GM18909 (cell line): ENCODE results near the gene SEMA7A.
"Not testable (repeated sequence)": the region's sequence is repeated elsewhere in the genome, so short reads cannot be mapped to it uniquely, and the experiment has no call there.

Experiments used
- ATAC-seq: cut with Tn5 transposase; IDR thresholded peaks from one replicate; pipeline ENCODE4 v1.9.1; 2021; ENCODE audit warnings: mild to moderate bottlenecking; ENCODE audit not compliant: unreplicated experiment, poor library complexity

SEMA7A gene

GRCh38 chr15:74376825-74377581 is 56.8 kb downstream of the SEMA7A start:
- ATAC-seq: no peak

GRCh38 chr15:74376226-74376625 is 57.5 kb downstream of the SEMA7A start:
- ATAC-seq: no peak

- no peak for ATAC-seq
Measured at GRCh38 chr15:74375303-74375693, 58.5 kb downstream of the SEMA7A start.

- ATAC-seq: peak; percentile 11
Measured at GRCh38 chr15:74374648-74375302, 59.0 kb downstream of the SEMA7A start.

DNA sequence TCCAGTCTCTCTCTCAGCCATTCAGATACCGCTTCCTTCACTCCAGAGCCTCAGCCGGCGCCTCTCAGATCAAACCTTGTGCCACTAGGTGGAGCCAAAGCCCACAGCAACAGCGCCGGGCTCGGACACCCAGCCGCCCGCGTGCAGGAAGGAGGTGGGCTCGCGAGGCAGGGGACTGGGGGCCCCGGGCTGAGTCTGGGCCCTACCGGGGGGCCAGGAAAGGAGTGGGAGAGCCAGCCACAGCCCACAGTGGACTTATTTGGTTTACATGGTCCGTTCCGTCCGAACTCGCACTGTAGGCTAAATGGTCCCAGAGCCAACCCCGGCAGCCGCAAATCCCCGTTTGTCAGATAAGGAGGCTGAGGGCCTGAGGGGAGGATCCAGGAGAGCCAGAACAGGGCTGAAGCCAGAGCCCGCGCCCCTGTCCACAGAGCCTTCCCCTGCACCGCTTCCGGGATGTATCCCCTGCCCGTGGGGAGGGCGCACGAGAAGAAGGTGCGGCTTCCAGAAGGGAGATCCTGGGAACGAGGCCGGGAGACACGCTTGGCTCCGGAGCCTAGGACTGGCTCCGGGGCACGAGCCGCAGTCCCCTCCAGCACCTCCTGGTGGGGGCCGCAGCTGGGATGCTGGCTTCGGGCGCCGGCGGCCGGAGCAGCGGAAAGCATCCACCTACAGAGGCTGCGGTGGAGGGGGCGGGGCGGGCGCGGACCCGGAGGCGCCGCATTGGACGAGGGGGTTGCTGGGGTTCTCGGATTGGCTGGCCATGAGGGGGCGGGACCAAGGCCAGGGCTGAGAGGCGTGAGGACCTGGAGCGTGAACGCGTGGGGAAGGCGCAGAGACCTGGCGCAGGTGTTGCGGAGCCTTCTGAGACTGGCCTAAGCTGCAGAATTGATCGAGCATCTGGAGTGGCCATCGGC is 59.8 kb downstream of the SEMA7A start:
- ATAC-seq: peak; percentile 84

GRCh38 chr15:74373056-74373650 is 60.6 kb downstream of the SEMA7A start:
- no peak for ATAC-seq

GRCh38 chr15:74370471-74370870 is 63.3 kb downstream of the SEMA7A start:
- ATAC-seq: no peak

- no peak for ATAC-seq
Measured at GRCh38 chr15:74369756-74370155, 64.0 kb downstream of the SEMA7A start.

GRCh38 chr15:74369084-74369745 is 64.5 kb downstream of the SEMA7A start:
- ATAC-seq: no peak

DNA sequence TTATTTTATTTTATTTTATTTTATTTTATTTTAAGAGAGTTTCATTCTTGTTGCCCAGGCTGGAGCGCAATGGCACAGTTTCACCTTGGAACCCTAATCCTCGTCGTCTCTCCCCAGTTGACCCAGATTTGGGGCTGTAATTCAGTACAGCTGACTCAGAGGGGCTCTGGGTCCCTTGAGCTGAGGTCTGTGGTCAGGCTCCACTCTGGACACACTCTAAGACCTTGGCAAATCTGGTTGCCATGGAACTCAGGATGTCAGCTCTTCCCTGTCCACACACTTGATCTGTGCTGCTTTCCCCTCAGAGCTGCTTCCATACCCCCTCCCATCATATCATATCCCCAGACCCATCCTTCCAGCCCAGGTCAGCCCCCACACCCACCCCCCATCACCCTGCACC is 65.6 kb downstream of the SEMA7A start:
- ATAC-seq: no peak

DNA sequence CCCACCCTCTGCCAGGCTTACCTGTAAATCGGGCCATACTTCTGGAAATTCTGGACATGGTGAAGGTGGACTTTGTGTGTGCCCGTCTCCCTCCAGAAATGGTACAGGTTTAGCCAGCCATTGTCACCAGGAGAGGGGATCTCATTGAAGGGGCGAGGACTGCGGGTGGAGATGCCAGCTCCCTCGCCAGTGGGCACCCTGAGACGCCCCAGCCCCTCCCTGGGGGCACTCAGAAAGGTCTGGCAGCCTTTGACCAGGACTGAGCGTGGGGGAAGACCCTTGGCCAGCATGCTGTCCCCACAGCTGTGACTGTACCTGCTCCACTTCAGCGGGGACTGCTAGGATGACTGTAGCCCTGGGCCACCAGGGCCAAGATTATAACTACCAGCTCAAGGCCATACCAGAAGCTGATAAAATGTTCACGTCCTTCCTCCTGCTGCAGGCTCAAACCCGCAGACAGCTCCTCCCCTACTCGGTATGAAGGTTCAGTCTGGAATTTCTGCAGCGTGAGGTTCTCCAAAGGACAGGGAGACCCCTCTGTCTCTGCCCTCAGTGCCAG is 66.4 kb downstream of the SEMA7A start, which contains the start of gene CYP11A1:
CYP11A1 (minus strand) TSS at position 351 of the 559 bp plus-strand sequence; CDS start at position 290, 61 bp downstream.
- no peak for ATAC-seq

DNA sequence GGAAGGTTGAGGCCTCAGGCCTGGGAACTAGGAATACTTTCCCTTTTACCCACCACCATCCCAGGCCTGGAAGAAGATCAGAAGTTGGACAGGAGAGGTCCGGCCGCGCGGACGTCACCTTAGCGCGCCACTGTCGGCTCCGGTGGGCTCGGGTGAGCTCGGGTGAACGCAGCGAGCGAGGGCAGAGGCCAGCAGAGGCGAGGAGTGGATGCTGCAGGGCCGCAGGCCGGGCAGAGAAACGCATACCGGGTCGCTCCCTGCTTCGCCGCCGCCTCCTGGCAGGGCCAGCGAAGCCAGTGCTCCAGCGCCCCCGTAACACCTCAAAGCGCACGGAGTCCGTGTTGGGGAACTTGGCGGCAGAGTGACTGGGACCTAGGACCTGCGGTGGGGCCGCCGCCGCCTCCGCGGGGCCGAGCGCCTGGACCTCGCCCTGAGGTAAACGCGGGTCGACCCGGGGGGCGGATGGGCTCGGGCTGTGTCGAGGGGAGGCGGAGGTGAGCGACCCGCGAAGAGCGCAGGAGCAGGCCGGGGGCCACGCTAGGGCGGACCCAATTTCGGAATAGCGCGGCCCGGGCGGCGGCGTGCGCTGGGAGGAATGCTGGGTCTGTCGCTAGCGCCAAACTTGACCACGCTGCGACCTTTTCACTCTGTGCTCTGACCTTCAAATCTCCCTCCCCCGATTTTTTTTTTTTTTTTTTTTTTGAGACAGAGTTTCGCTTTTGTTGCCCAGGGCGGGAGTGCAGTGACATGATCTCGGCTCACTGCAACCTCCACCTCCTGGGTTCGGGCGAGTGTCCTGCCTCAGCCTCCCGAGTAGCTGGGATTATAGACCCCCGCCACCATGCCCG is 67.9 kb downstream of the SEMA7A start:
- no peak for ATAC-seq

DNA sequence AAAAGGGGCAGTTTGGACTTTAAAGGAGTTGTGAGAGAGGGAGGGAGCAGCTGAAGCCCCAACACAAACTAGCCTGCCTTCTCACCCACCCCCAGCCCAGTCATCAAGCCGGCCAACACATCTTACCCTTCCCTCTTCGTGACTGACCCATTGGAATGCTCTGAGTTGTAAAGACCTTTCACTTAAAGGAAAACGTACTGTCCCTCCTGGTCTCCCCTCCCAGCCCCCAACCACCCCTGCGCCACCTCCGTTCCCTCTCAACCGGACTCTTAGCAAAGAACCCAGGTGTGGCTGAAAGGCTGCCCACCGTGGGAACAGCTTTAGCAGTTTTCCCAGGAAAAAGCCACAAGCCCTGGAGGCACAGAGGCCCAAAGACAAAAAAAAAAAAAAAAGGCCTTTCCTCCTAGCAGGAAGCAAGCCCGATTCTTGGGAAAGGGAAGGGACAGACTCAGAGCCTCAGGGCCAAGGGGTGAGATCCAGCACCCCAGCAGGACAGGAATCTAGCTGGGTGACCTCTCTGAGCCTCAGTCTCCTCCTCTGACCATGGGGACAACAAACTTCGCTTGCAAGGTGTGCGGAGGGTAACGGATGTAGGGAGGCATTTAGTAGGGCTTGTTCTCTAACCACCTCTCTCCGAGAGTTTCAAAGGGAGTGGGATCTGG is 68.7 kb downstream of the SEMA7A start:
- no peak for ATAC-seq

- ATAC-seq: no peak
Measured at GRCh38 chr15:74362482-74362881, 71.3 kb downstream of the SEMA7A start.

DNA sequence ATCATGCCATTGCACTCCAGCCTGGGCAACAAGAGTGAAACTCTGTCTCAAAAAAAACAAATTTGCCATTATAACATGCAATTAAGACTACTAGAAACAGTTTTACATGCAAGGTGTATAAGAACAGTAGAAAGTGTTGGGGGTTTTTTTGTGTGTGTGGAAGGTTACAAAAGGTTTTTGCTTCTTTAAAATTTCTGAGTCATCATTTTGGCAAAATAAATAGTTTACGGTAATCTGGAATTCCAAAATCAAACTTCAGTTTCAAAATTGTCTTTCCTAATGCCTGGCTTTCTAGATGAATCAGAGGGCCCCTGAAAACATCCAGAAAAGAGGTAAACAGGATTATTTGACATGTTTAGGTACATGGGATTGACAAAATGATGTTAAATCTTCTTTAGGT is 72.9 kb downstream of the SEMA7A start:
- ATAC-seq: not testable (repeated sequence)

GRCh38 chr15:74359376-74359775 is 74.4 kb downstream of the SEMA7A start:
- ATAC-seq: not testable (repeated sequence)
